ENCODE results near the gene HEBP2.

GRCh38 chr6:138421089-138421488 is 17.1 kb downstream of the HEBP2 start:
- TF ChIP-seq, protein P1, sequence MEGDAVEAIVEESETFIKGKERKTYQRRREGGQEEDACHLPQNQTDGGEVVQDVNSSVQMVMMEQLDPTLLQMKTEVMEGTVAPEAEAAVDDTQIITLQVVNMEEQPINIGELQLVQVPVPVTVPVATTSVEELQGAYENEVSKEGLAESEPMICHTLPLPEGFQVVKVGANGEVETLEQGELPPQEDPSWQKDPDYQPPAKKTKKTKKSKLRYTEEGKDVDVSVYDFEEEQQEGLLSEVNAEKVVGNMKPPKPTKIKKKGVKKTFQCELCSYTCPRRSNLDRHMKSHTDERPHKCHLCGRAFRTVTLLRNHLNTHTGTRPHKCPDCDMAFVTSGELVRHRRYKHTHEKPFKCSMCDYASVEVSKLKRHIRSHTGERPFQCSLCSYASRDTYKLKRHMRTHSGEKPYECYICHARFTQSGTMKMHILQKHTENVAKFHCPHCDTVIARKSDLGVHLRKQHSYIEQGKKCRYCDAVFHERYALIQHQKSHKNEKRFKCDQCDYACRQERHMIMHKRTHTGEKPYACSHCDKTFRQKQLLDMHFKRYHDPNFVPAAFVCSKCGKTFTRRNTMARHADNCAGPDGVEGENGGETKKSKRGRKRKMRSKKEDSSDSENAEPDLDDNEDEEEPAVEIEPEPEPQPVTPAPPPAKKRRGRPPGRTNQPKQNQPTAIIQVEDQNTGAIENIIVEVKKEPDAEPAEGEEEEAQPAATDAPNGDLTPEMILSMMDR (IDR thresholded peaks at IDR 0.05): no peak
- TF ChIP-seq JUN (IDR thresholded peaks at IDR 0.05) (no peak), KDM5A (IDR thresholded peaks at IDR 0.05) (no peak), CBX2 (IDR thresholded peaks at IDR 0.05; ENCODE audit: borderline replicate concordance, low read depth) (no peak), POLR2A (IDR thresholded peaks at IDR 0.05; ENCODE audit: low read length) (no peak), SMC3 (IDR thresholded peaks at IDR 0.05) (no peak), ESRRA (IDR thresholded peaks at IDR 0.05; ENCODE audit: borderline replicate concordance, low read length) (no peak), MAFK (IDR thresholded peaks at IDR 0.05; ENCODE audit: partially characterized antibody) (no peak)
- TF ChIP-seq, protein P2, sequence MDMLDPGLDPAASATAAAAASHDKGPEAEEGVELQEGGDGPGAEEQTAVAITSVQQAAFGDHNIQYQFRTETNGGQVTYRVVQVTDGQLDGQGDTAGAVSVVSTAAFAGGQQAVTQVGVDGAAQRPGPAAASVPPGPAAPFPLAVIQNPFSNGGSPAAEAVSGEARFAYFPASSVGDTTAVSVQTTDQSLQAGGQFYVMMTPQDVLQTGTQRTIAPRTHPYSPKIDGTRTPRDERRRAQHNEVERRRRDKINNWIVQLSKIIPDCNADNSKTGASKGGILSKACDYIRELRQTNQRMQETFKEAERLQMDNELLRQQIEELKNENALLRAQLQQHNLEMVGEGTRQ (IDR thresholded peaks at IDR 0.05): no peak
- TF ChIP-seq, protein P3, sequence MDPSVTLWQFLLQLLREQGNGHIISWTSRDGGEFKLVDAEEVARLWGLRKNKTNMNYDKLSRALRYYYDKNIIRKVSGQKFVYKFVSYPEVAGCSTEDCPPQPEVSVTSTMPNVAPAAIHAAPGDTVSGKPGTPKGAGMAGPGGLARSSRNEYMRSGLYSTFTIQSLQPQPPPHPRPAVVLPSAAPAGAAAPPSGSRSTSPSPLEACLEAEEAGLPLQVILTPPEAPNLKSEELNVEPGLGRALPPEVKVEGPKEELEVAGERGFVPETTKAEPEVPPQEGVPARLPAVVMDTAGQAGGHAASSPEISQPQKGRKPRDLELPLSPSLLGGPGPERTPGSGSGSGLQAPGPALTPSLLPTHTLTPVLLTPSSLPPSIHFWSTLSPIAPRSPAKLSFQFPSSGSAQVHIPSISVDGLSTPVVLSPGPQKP (IDR thresholded peaks at IDR 0.05; ENCODE audit: low read depth, low read length): no peak
- TF ChIP-seq, protein P4, sequence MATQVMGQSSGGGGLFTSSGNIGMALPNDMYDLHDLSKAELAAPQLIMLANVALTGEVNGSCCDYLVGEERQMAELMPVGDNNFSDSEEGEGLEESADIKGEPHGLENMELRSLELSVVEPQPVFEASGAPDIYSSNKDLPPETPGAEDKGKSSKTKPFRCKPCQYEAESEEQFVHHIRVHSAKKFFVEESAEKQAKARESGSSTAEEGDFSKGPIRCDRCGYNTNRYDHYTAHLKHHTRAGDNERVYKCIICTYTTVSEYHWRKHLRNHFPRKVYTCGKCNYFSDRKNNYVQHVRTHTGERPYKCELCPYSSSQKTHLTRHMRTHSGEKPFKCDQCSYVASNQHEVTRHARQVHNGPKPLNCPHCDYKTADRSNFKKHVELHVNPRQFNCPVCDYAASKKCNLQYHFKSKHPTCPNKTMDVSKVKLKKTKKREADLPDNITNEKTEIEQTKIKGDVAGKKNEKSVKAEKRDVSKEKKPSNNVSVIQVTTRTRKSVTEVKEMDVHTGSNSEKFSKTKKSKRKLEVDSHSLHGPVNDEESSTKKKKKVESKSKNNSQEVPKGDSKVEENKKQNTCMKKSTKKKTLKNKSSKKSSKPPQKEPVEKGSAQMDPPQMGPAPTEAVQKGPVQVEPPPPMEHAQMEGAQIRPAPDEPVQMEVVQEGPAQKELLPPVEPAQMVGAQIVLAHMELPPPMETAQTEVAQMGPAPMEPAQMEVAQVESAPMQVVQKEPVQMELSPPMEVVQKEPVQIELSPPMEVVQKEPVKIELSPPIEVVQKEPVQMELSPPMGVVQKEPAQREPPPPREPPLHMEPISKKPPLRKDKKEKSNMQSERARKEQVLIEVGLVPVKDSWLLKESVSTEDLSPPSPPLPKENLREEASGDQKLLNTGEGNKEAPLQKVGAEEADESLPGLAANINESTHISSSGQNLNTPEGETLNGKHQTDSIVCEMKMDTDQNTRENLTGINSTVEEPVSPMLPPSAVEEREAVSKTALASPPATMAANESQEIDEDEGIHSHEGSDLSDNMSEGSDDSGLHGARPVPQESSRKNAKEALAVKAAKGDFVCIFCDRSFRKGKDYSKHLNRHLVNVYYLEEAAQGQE (IDR thresholded peaks at IDR 0.05): no peak
- TF ChIP-seq, protein P5, sequence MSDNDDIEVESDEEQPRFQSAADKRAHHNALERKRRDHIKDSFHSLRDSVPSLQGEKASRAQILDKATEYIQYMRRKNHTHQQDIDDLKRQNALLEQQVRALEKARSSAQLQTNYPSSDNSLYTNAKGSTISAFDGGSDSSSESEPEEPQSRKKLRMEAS (IDR thresholded peaks at IDR 0.05): no peak
